ENCODE measurements around the gene RBMXL3. TPM values are rescaled to one million over a fixed set of nuclear protein-coding genes. Genes with fewer than 3 reads are reported as not detected.

The RBMXL3 gene
- total and polyA plus RNA-seq, 10 of the 15 experiments (the other 5 are each of a cell fraction or from before 2014, with no cell fraction given): not detected

- 20% methylated on average over 2 of the region's 2 CpGs for WGBS (ENCODE audit: insufficient coverage, insufficient replicate concordance, low lambda C conversion rate, missing lambda C conversion rate)
- Histone ChIP-seq H3K9me3 (replicated peaks; ENCODE audit: control insufficient read depth, insufficient read depth, low read length) (no peaks in the 10 kb centered on the region; the same call in 2 of the 3 replicates), H3K27ac (ENCODE audit: control insufficient read depth, insufficient read depth) (no peak overlapping the region), H3K4me2 (ENCODE audit: control insufficient read depth, insufficient read depth) (no peak overlapping the region), H3K4me3 (no peak overlapping the region), H3K4me1 (ENCODE audit: control insufficient read depth, insufficient read depth, low read length) (no peaks in the 10 kb centered on the region), H3K36me3 (ENCODE audit: control insufficient read depth in 2 of 2, insufficient read depth in 2 of 2, low read length in 1 of 2) (no peaks in the 10 kb centered on the region), H3K27me3 (replicated peaks in 1 of 2; ENCODE audit: control insufficient read depth in 2 of 2, insufficient read depth in 2 of 2, low read length in 1 of 2) (no peaks in the 10 kb centered on the region), H3K79me2 (ENCODE audit: control insufficient read depth, insufficient read depth, low read length) (no peaks in the 10 kb centered on the region), H2AFZ (ENCODE audit: control insufficient read depth, low read depth, low read length) (no peak overlapping the region), H4K20me1 (ENCODE audit: control insufficient read depth, insufficient read depth) (no peaks in the 10 kb centered on the region), H3K9ac (ENCODE audit: control insufficient read depth, insufficient read depth, low read length) (no peak overlapping the region)
- ChIA-PET SMC1A (ENCODE audit: uncharacterized antibody, unreplicated experiment) (no interaction called here), RAD21 (ENCODE audit: unreplicated experiment) (no interaction called here), CTCF (no interaction called here), POLR2A (no interaction called here)
- BruUV-seq (replicated peaks): no TSS peak
- FAIRE-seq (no peak), ATAC-seq (no peak), DNase-seq (ENCODE audit: low read depth, low spot score) (no peak)
- intact Hi-C loops (cut with micrococcal nuclease; ENCODE audit: unreplicated experiment): no loop called here
- in situ Hi-C loops (cut with MboI): no loop called here
- TF ChIP-seq NR2C2 (IDR thresholded peaks at IDR 0.05; ENCODE audit: borderline replicate concordance, control insufficient read depth, insufficient read length, low read depth) (no peak), PKNOX1 (IDR thresholded peaks at IDR 0.05) (no peak), NFYA (IDR thresholded peaks at IDR 0.05; ENCODE audit: borderline replicate concordance, low read depth, low read length) (no peak), NRF1 (conservative IDR thresholded peaks at IDR 0.05; ENCODE audit: low read depth, low read length) (no peak), TAF1 (IDR thresholded peaks at IDR 0.05; ENCODE audit: borderline replicate concordance, low read depth, low read length) (no peak), CREM (IDR thresholded peaks at IDR 0.05; ENCODE audit: low read depth) (no peak), MLLT1 (IDR thresholded peaks at IDR 0.05) (no peak), ATF3 (IDR thresholded peaks at IDR 0.05; ENCODE audit: borderline replicate concordance, extremely low read depth, low read depth, low read length) (no peak), ZNF24 (IDR thresholded peaks at IDR 0.05) (no peak), STAT3 (IDR thresholded peaks at IDR 0.05; ENCODE audit: low read depth, low read length) (no peak), PRDM15 (CRISPR knock-in tag; IDR thresholded peaks at IDR 0.05) (no peak), NBN (IDR thresholded peaks at IDR 0.05) (no peak)
Measured at GRCh38 chrX:115183980-115184379, 5.2 kb upstream of the RBMXL3 start.

All from GM12878 (cell line).